GM19025 (cell line): Measurements from ENCODE around the gene CTCF.

Experiments
- ATAC-seq: cut with Tn5 transposase; IDR thresholded peaks from one replicate; pipeline ENCODE4 v1.9.1; 2021; ENCODE audit warnings: mild to moderate bottlenecking, low read depth, moderate library complexity; ENCODE audit not compliant: unreplicated experiment

Gene CTCF

GRCh38 chr16:67547423-67548264 lies 14.7 kb upstream of the CTCF start:
- ATAC-seq, result peak; percentile 31

- ATAC-seq, result peak; percentile 40
Measured at GRCh38 chr16:67548265-67549126, 13.8 kb upstream of the CTCF start.

GRCh38 chr16:67549240-67549639 lies 13.1 kb upstream of the CTCF start:
- no peak for ATAC-seq

- ATAC-seq, result no peak
Measured at GRCh38 chr16:67549936-67550335, 12.4 kb upstream of the CTCF start.

- ATAC-seq, result no peak
Measured at GRCh38 chr16:67551091-67551490, 11.2 kb upstream of the CTCF start.

GRCh38 chr16:67551972-67552371 lies 10.4 kb upstream of the CTCF start:
- no peak for ATAC-seq

GRCh38 chr16:67552476-67552875 lies 9.8 kb upstream of the CTCF start:
- no peak for ATAC-seq

- ATAC-seq, result no peak
Measured at GRCh38 chr16:67555795-67556212, 6.5 kb upstream of the CTCF start.

GRCh38 chr16:67558859-67559258 lies 3.5 kb upstream of the CTCF start:
- no peak for ATAC-seq

- no peak for ATAC-seq
Measured at GRCh38 chr16:67560827-67561342, 1.4 kb upstream of the CTCF start.

- ATAC-seq, result no peak
Measured at GRCh38 chr16:67561501-67561823, 864 bp upstream of the CTCF start.

- peak; percentile 81 for ATAC-seq
Measured at GRCh38 chr16:67561824-67562525, 351 bp upstream of the CTCF start.

GRCh38 chr16:67562918-67563707 lies 787 bp downstream of the CTCF start:
- ATAC-seq, result peak; percentile 3

GRCh38 chr16:67563708-67564468 lies 1.6 kb downstream of the CTCF start:
- ATAC-seq, result no peak

GRCh38 chr16:67565470-67566100 lies 3.3 kb downstream of the CTCF start:
- no peak for ATAC-seq

GRCh38 chr16:67571464-67571863 lies 9.1 kb downstream of the CTCF start:
- no peak for ATAC-seq

- ATAC-seq, result no peak
Measured at GRCh38 chr16:67571981-67572431, 9.7 kb downstream of the CTCF start.

- no peak for ATAC-seq
Measured at GRCh38 chr16:67579686-67580085, 17.4 kb downstream of the CTCF start.

GRCh38 chr16:67580202-67580601 lies 17.9 kb downstream of the CTCF start:
- ATAC-seq, result no peak
